ENCODE measurements around the gene LRRC31. TPM values are rescaled to one million over a fixed set of nuclear protein-coding genes. Genes with fewer than 3 reads are reported as not detected.

LRRC31 gene
- total RNA-seq, 2 donors from 2014 or later = not detected

GRCh38 chr3:169863458-169863899 is 6.3 kb downstream of the LRRC31 start:
- peak; percentile 96 for TF ChIP-seq CTCF (conservative IDR thresholded peaks at IDR 0.05)
- no peaks in the 10 kb centered on the region for H3K36me3 Mint-ChIP-seq (ENCODE audit: low read depth)

DNA sequence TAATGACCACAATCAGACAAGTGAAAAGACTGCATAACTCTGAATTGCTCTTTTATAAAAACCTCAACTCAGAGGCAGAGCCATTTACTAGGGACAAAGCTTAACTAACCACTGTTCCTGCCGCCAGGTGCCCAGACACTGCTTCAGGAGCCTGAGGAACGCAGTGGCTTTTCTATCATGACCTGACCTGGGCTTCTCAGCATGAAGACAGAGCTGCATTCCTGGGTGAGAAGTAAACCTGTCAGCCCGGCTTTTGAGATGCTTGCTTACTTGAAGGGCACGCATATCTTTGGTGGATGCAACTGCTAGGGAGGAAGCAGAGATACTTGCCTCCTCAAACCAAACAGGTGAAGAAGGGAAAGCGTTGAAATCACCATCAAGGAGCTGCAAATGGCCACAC is 7.9 kb downstream of the LRRC31 start:
- Mint-ChIP-seq H3K36me3 (ENCODE audit: low read depth) (no peaks in the 10 kb centered on the region), H3K4me3 (no peak overlapping the region), H3K9me3 (no peaks in the 10 kb centered on the region), H3K27ac (no peak overlapping the region), H3K27me3 (ENCODE audit: insufficient read depth) (no peaks in the 10 kb centered on the region), H3K4me1 (peaks cover 11% of the 10 kb centered on the region)
- no peaks in the 10 kb centered on the region for H3K9me3 ChIP-seq (ENCODE audit: control insufficient read depth, low read length)
- H3K4me1 ChIP-seq (ENCODE audit: control insufficient read depth, insufficient read depth, low read length) = no peaks in the 10 kb centered on the region
- H3K27me3 ChIP-seq (ENCODE audit: control insufficient read depth, insufficient read depth, low read length, poor library complexity, severe bottlenecking) = no peaks in the 10 kb centered on the region
- no peak overlapping the region for H3K27ac ChIP-seq (ENCODE audit: low read depth, low read length)
- no peak overlapping the region for H3K9ac ChIP-seq (ENCODE audit: extremely low read depth, low read length, poor library complexity, severe bottlenecking)
- no peak for TF ChIP-seq CTCF (conservative IDR thresholded peaks at IDR 0.05)
- no peaks in the 10 kb centered on the region for H3K36me3 ChIP-seq (ENCODE audit: control insufficient read depth, insufficient read depth, low read length)
- DNase-seq = peak; percentile 82
- 49 to 63% methylated on average over 5 of the region's 5 CpGs for WGBS, 2 experiments (ENCODE audit: insufficient coverage in 1 of 2, insufficient read length in 1 of 2)
- H3K4me3 ChIP-seq (ENCODE audit: low read length) = no peak overlapping the region

More at GRCh38 chr3:169863458-169863899, 6.3 kb downstream of the LRRC31 start:
- Histone ChIP-seq H3K4me1 (ENCODE audit: control insufficient read depth, insufficient read depth, low read length) (no peaks in the 10 kb centered on the region), H3K4me3 (ENCODE audit: low read length) (no peak overlapping the region), H3K9me3 (ENCODE audit: control insufficient read depth, low read length) (no peaks in the 10 kb centered on the region), H3K27ac (ENCODE audit: low read depth, low read length) (no peak overlapping the region), H3K9ac (ENCODE audit: extremely low read depth, low read length, poor library complexity, severe bottlenecking) (no peak overlapping the region), H3K27me3 (ENCODE audit: control insufficient read depth, insufficient read depth, low read length, poor library complexity, severe bottlenecking) (no peaks in the 10 kb centered on the region), H3K36me3 (ENCODE audit: control insufficient read depth, insufficient read depth, low read length) (no peaks in the 10 kb centered on the region)
- Mint-ChIP-seq H3K27me3 (ENCODE audit: insufficient read depth) (no peaks in the 10 kb centered on the region), H3K4me1 (peaks cover 11% of the 10 kb centered on the region), H3K9me3 (no peaks in the 10 kb centered on the region), H3K27ac (no peak overlapping the region), H3K4me3 (no peak overlapping the region)
- WGBS, 2 experiments (ENCODE audit: insufficient coverage in 1 of 2, insufficient read length in 1 of 2) = 7 to 12% methylated on average over 2 to 6 of the region's 6 CpGs
- peak; percentile 93 for DNase-seq

DNA sequence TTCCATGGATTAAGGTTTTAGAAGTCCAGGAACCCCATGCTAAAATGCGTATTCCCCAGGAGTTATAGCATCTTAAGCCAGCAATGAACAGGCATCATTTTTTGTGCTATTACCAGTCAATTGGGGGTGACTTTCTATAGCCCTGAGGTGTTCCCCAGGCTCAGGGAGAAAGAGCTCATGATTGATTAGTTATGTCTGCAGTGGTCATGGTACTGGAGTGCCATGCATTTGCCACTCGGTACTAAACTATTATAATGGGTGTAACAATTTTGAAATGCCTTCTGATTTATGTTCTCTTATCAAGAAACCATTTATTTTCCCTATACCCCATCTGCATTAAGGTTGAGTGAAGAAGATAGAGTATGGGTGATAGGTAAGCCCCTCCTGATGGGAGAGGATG is 11.9 kb downstream of the LRRC31 start:
- no peaks in the 10 kb centered on the region for H3K27me3 ChIP-seq (ENCODE audit: control insufficient read depth, insufficient read depth, low read length, poor library complexity, severe bottlenecking)
- Mint-ChIP-seq H3K36me3 (ENCODE audit: low read depth) (no peaks in the 10 kb centered on the region), H3K4me1 (peaks cover 7% of the 10 kb centered on the region), H3K27me3 (ENCODE audit: insufficient read depth) (no peaks in the 10 kb centered on the region), H3K4me3 (no peak overlapping the region), H3K27ac (no peak overlapping the region), H3K9me3 (no peaks in the 10 kb centered on the region)
- TF ChIP-seq CTCF (conservative IDR thresholded peaks at IDR 0.05) = no peak
- no peaks in the 10 kb centered on the region for H3K36me3 ChIP-seq (ENCODE audit: control insufficient read depth, insufficient read depth, low read length)
- 84 to 100% methylated on average over 1 to 2 of the region's 2 CpGs for WGBS, 2 experiments (ENCODE audit: insufficient coverage in 1 of 2, insufficient read length in 1 of 2)
- H3K9ac ChIP-seq (ENCODE audit: extremely low read depth, low read length, poor library complexity, severe bottlenecking) = no peak overlapping the region
- H3K4me3 ChIP-seq (ENCODE audit: low read length) = no peak overlapping the region
- H3K27ac ChIP-seq (ENCODE audit: low read depth, low read length) = no peak overlapping the region
- no peak for DNase-seq
- no peaks in the 10 kb centered on the region for H3K4me1 ChIP-seq (ENCODE audit: control insufficient read depth, insufficient read depth, low read length)
- no peaks in the 10 kb centered on the region for H3K9me3 ChIP-seq (ENCODE audit: control insufficient read depth, low read length)

Data from endodermal cell (in vitro differentiated cells).